LHCN-M2 (cell line): ENCODE measurements around the gene GGT7. TPM values are rescaled to one million over a fixed set of nuclear protein-coding genes. Genes with fewer than 3 reads are reported as not detected.
"Not testable (repeated sequence)": the region's sequence is repeated elsewhere in the genome, so short reads cannot be mapped to it uniquely, and the experiment has no call there.

Experiments used
- DNase-seq: peaks from one replicate; pipeline ENCODE4 v3.0.0-alpha.2; 2012; ENCODE audit warnings: low read depth
- total RNA-seq: library from RNA; depleted of rRNA; stranded (reverse); fragments of >200 nt; gene quantifications from 2 replicates; pipeline ENCODE4 v1.2.3, GENCODE V29; 2014

GGT7 gene
- total RNA-seq, 1 experiment from 2014 or later: 7.3 TPM

GRCh38 chr20:34883809-34884208 lies 11.2 kb upstream of the GGT7 start:
- no peak for DNase-seq

- no peak for DNase-seq
Observed at GRCh38 chr20:34883087-34883688, 10.5 kb upstream of the GGT7 start.

- DNase-seq: no peak
Observed at GRCh38 chr20:34881689-34882088, 9.0 kb upstream of the GGT7 start.

GRCh38 chr20:34880971-34881370 lies 8.3 kb upstream of the GGT7 start:
- not testable (repeated sequence) for DNase-seq

GRCh38 chr20:34880215-34880850 lies 7.7 kb upstream of the GGT7 start:
- no peak for DNase-seq

DNA sequence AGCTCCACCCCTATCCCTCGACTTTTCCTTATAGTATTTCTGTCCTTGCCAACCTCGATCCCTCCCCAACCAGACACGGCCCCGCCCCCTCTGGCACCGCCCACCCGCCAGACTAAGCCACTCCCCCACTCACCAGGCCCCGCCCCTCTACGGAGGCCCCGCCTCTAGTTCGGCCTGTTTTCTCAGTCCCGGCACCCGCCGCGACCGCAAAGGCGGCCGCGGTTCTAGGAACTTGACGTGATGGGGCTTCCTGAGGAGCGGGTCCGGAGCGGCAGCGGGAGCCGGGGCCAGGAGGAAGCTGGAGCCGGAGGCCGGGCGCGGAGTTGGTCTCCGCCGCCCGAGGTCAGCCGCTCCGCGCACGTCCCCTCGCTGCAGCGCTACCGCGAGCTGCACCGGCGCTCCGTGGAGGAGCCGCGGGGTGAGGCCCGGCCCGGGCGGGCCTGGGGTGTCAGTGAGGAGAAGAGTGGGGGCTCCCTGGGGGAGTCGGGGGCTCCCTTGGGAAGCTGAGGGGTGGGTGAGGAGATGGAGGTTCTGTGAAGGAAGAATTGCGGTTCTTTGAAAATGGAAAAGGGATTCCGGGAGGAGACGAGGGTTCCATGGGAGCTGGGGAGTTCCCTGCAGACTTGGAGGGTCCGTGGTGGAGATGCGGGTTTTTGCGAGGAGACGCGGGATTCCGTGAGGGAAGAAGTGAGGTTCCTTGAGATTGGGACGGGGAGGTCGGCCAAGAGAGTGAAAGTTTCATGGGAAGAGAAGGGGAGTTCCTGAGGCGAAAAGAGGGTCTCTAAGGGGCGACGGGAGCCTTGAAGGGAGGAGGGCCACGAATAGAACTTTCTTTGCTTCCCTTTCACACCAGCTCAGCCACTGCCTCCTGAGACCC lies 4.0 kb upstream of the GGT7 start, which contains the start of gene ACSS2:
Gene ACSS2 (plus strand): TSS at position 207 of the 877 bp plus-strand sequence. CDS start 34 bp downstream, at position 241.
- peak; percentile 94 for DNase-seq

GRCh38 chr20:34875642-34876405 lies 3.2 kb upstream of the GGT7 start:
- DNase-seq: no peak

- DNase-seq: peak; percentile 85
Observed at GRCh38 chr20:34874094-34874654, 1.5 kb upstream of the GGT7 start.

DNA sequence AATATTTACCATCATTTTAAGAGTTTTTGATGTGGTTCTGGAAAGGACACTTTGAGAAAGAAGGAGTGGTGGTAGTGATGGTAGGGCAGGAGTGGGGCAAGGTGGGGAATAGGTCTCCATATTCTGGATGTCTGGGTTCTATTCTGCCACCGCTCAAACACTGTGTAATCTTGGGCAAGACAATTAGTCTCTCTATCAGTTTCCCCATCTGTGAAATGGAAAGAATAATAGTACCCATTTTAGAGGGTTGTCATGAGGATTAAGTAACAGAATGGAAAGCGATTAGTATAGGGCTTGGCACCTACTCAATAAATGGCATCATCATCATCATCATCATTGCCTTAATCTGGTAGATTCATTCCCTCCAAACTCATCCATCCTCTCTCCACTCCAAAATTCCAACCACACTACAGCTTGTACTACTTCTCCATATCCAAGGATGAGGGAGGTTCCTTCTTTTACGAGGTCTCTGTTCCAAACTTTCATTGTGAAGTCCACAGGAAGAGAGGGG lies 982 bp upstream of the GGT7 start:
- DNase-seq: no peak

DNA sequence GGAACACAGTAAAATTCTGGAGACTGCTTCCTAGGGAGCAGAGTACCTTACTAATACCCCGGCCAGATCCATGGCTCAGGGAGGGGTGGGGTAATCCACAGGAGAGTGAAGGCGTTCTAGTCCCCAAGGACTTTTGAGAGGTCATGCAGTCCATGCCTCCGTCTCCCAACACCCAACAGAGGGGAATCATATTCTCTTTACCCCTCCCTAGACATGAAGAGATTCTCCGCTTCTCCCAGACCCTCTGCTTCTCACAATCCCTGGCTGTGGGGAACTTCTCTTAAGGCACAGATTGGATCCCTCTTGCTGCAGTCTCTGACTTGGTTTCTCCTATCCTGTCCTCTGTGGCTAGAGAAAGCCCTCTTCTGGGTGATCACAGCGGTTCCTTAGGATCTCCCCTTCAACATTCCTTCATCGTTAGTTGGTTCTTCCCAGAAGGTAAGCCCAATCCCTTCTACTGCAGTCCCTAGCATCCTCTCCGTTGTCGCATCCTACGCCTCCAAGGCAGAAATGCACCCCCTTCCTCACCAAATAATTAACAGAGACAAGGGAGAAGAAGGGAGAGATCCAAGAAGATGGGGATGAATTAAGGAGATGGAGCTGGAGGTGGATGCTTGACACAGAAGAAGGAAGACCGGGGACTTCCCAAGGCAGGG lies 562 bp downstream of the GGT7 start:
- DNase-seq: no peak

- DNase-seq: no peak
Observed at GRCh38 chr20:34871320-34871926, 1.2 kb downstream of the GGT7 start.

- no peak for DNase-seq
Observed at GRCh38 chr20:34864216-34864615, 8.4 kb downstream of the GGT7 start.

GRCh38 chr20:34863421-34863965 lies 9.2 kb downstream of the GGT7 start:
- no peak for DNase-seq

GRCh38 chr20:34862724-34863123 lies 9.9 kb downstream of the GGT7 start:
- no peak for DNase-seq

DNA sequence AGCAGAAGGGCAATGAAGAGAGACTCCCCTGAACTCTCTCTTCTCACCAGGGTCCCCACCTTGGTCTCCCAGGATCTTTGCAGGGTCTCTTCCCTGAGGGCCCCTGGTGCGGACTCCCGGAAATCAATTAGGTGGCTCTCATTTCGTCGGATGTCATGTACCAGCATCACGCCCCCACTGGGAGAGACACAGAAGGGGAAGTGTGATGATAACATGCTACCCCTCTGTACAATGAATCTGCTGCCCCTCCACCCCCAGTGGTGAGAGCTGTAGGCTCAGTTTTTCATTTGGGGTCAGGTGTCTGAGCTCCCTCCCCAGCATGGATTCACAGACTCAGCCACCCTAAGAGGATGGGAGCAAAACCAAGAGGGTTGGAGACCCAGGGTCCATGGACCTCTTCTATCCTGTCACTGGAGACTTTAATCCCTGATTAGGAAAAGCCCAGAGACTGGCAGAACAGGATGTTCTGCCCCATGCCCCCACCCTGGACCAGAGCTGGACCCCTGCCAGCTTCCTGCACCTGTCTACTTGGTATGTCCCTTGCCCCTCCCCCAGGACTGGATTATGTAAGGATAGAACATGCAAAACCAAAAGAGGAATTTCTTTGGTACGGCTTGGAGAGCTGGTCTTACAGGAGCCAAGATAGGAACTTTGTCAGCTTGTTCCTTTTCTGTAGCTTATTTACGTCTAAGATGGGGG lies 11.1 kb downstream of the GGT7 start:
- DNase-seq: peak; percentile 69

GRCh38 chr20:34859826-34860545 lies 12.7 kb downstream of the GGT7 start:
- no peak for DNase-seq

DNA sequence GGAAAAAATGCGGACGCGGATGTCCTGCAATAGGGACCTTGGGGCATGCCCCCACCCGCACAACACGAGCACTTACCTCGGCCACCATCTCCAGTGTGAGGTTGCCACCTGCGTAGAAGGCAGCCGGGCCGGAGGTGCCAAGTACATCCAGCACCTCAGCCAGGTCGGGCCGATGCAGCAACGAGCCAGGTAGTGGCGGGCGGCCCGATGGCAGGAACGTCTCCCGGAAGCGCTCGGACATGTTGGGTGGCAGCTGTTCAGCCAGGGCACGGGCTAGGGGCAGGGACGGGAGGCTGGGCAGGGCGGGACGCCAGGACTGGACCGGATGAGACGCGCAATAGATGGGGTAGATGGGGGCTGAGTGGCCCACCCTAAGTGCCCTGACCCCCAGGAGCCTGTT lies 13.3 kb downstream of the GGT7 start:
- DNase-seq: no peak

GRCh38 chr20:34852298-34852697 lies 20.4 kb downstream of the GGT7 start:
- no peak for DNase-seq

- DNase-seq: no peak
Observed at GRCh38 chr20:34850969-34851368, 21.7 kb downstream of the GGT7 start.
